ENCODE data around the gene RHOB.

RHOB gene

GRCh38 chr2:20473128-20473527, 26.3 kb downstream of the RHOB start:
- DNase-seq (ENCODE audit: low read depth in 2 of 2) = no peak

GRCh38 chr2:20474757-20475566, 28.1 kb downstream of the RHOB start:
- DNase-seq (ENCODE audit: low read depth in 2 of 2) = no peak

GRCh38 chr2:20475567-20475952, 28.7 kb downstream of the RHOB start:
- DNase-seq (ENCODE audit: low read depth in 2 of 2) = no peak

- no peak for DNase-seq (ENCODE audit: low read depth in 2 of 2)
Measured at GRCh38 chr2:20476481-20476880, 29.6 kb downstream of the RHOB start.

GRCh38 chr2:20476950-20477349, 30.1 kb downstream of the RHOB start:
- DNase-seq (ENCODE audit: low read depth in 2 of 2) = no peak

- no peak for DNase-seq (ENCODE audit: low read depth in 2 of 2)
Measured at GRCh38 chr2:20478961-20479360, 32.1 kb downstream of the RHOB start.

GRCh38 chr2:20479835-20480234, 33.0 kb downstream of the RHOB start:
- no peak for DNase-seq (ENCODE audit: low read depth in 2 of 2)

GRCh38 chr2:20480913-20481312, 34.0 kb downstream of the RHOB start:
- no peak for DNase-seq (ENCODE audit: low read depth in 2 of 2)

- DNase-seq (ENCODE audit: low read depth in 2 of 2) = no peak
Measured at GRCh38 chr2:20481798-20482405, 35.0 kb downstream of the RHOB start.

- no peak for DNase-seq (ENCODE audit: low read depth in 2 of 2)
Measured at GRCh38 chr2:20482725-20483124, 35.9 kb downstream of the RHOB start.

GRCh38 chr2:20483194-20483895, 36.5 kb downstream of the RHOB start:
- DNase-seq (ENCODE audit: low read depth in 2 of 2) = no peak

- DNase-seq (ENCODE audit: low read depth in 2 of 2) = no peak
Measured at GRCh38 chr2:20484034-20484617, 37.3 kb downstream of the RHOB start.

GRCh38 chr2:20484810-20485611, 38.1 kb downstream of the RHOB start:
- no peak for DNase-seq (ENCODE audit: low read depth in 2 of 2)

- no peak for DNase-seq (ENCODE audit: low read depth in 2 of 2)
Measured at GRCh38 chr2:20485612-20486388, 38.9 kb downstream of the RHOB start.

GRCh38 chr2:20486571-20486970, 39.7 kb downstream of the RHOB start:
- no peak for DNase-seq (ENCODE audit: low read depth in 2 of 2)

GRCh38 chr2:20487030-20487391, 40.1 kb downstream of the RHOB start:
- DNase-seq (ENCODE audit: low read depth in 2 of 2) = no peak

GRCh38 chr2:20487392-20488174, 40.7 kb downstream of the RHOB start:
- no peak for DNase-seq (ENCODE audit: low read depth in 2 of 2)

GRCh38 chr2:20488201-20488641, 41.3 kb downstream of the RHOB start:
- DNase-seq (ENCODE audit: low read depth in 2 of 2) = no peak

- no peak for DNase-seq (ENCODE audit: low read depth in 2 of 2)
Measured at GRCh38 chr2:20488782-20489181, 41.9 kb downstream of the RHOB start.
